Type B pancreatic cell (in vitro differentiated cells): ENCODE data around the gene KMT2D. TPM values are rescaled to one million over a fixed set of nuclear protein-coding genes. Genes with fewer than 3 reads are reported as not detected.
A peak's percentile ranks its signal among the peaks of the same experiment; 100 is the strongest.

ENCODE experiments used
- DNase-seq: peaks from one replicate; pipeline ENCODE4 v3.0.0; 2021; ENCODE audit warnings: mixed read lengths; ENCODE audit not compliant: unreplicated experiment; ENCODE audit errors: extremely low spot score
- H3K27ac Mint-ChIP-seq: 2 replicates; pipeline ENCODE4 v1.8.0; 2021; ENCODE audit warnings: mild to moderate bottlenecking, mixed read lengths
- H3K27me3 Mint-ChIP-seq: 2 replicates; pipeline ENCODE4 v1.8.0; 2021; ENCODE audit warnings: mixed read lengths
- H3K36me3 Mint-ChIP-seq: 2 replicates; pipeline ENCODE4 v1.8.0; 2021; ENCODE audit warnings: mixed read lengths
- H3K4me1 Mint-ChIP-seq: one replicate; pipeline ENCODE4 v1.8.0; 2021; ENCODE audit warnings: mixed read lengths; ENCODE audit not compliant: unreplicated experiment
- H3K4me3 Mint-ChIP-seq: 2 replicates; pipeline ENCODE4 v1.8.0; 2021; ENCODE audit warnings: mild to moderate bottlenecking, mixed read lengths
- H3K9me3 Mint-ChIP-seq: 2 replicates; pipeline ENCODE4 v1.8.0; 2021; ENCODE audit warnings: mixed read lengths
- CTCF ChIP-seq: fragments of 200-600 bp; sonication (generic); conservative IDR thresholded peaks from 2 replicates; pipeline ENCODE4 v1.5.0; 2021; ENCODE audit warnings: antibody characterized with exemption, mild to moderate bottlenecking
- total RNA-seq: library from RNA; stranded (reverse); gene quantifications from 2 replicates; pipeline ENCODE4 v1.2.1, GENCODE V29; 2021; ENCODE audit warnings: low replicate concordance

The KMT2D gene
- total RNA-seq, 1 donor from 2014 or later: 97.6 TPM

GRCh38 chr12:49058366-49059044 is 2.1 kb downstream of the KMT2D start:
- DNase-seq: no peak
- Mint-ChIP-seq H3K36me3 (peaks cover 16% of the 10 kb centered on the region), H3K27ac (peak overlapping the region; percentile 92), H3K27me3 (no peaks in the 10 kb centered on the region), H3K4me3 (peak overlapping the region; percentile 94), H3K9me3 (no peaks in the 10 kb centered on the region), H3K4me1 (peaks cover 42% of the 10 kb centered on the region)
- no peak for TF ChIP-seq CTCF

DNA sequence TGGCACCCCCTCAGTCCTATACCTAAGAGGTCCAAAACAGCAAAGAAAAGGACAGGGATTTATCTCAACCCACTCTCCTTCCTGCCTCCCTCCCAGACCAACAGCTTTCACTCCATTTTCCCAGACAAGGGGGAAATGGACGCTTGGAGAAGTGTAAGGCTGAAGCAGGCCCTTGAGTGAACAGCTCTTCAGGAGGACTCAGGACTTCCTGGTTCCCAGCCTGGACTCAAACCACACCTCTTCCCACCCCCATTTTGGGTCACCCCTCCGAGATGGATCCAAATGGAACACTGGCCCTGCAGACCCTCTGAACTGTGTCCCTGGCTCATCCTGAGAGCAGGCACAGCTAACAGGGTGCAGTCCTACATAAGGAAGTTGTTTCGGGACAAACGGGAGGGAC is 2.7 kb downstream of the KMT2D start:
- H3K27me3 Mint-ChIP-seq: no peaks in the 10 kb centered on the region
- DNase-seq: no peak
- peak overlapping the region; percentile 94 for H3K4me3 Mint-ChIP-seq
- peaks cover 16% of the 10 kb centered on the region for H3K36me3 Mint-ChIP-seq
- no peak for TF ChIP-seq CTCF
- H3K9me3 Mint-ChIP-seq: no peaks in the 10 kb centered on the region
- peak overlapping the region; percentile 92 for H3K27ac Mint-ChIP-seq
- H3K4me1 Mint-ChIP-seq: peaks cover 42% of the 10 kb centered on the region

DNA sequence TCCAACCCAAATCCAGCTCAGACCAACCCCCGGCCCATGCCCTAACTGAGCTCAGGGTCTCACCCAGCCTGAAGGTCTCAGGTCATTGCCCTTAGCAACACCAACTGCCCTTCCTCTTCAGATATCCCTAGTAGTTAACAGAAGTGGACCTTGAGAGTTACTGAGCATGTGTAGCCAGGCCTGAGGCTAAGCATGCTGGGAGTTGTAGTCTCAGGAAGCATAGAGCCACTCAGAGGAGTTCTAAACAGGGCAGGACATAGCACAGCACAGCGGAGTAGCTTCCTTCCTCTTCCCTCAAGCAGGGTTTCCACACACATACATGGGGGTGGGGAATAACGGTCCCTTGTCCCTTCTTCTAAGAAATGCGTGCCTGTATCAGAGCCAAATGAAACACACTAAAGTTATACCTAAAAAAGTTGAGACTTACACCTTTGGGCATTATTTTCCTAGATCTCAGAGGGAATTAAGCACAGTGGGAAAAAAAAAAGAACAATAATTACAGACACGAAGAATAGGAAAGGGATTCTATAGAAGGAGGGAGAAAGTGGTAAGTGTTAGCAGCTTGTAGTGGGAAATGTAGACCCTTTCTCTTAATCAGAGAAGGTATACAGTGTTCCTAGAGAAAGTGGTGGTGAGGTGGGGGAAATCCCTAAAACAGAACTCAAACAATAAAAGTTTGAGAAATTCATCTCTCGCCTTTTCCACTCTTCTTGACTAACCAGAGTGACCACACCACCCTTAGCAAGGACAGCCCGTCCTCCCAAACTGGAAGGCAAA is 4.4 kb downstream of the KMT2D start:
- no peak for TF ChIP-seq CTCF
- no peaks in the 10 kb centered on the region for H3K9me3 Mint-ChIP-seq
- H3K27me3 Mint-ChIP-seq: no peaks in the 10 kb centered on the region
- DNase-seq: no peak
- peak overlapping the region; percentile 94 for H3K4me3 Mint-ChIP-seq
- peak overlapping the region; percentile 92 for H3K27ac Mint-ChIP-seq
- H3K4me1 Mint-ChIP-seq: peaks cover 38% of the 10 kb centered on the region
- H3K36me3 Mint-ChIP-seq: peaks cover 22% of the 10 kb centered on the region

DNA sequence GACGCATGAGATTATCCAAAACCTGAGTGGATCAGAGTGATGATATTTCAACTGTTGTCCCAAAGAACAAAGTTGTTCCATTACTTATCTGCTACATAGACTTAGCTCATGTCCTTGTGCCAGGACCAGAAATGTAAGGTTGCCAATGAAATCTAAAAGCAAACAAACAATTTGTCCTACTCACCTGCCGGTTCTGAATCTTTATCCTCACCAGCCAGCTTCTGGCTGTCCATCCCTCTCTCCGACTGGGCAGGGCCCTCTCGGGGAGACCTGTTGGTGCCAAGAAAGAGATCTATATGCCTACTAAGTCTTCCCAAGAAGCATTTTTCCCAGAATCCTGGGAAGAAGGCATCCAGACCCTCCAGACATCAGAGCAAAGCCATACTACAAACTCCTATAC is 5.5 kb downstream of the KMT2D start:
- TF ChIP-seq CTCF: no peak
- H3K27me3 Mint-ChIP-seq: no peaks in the 10 kb centered on the region
- peaks cover 36% of the 10 kb centered on the region for H3K4me1 Mint-ChIP-seq
- no peak for DNase-seq
- no peak overlapping the region for H3K4me3 Mint-ChIP-seq
- H3K36me3 Mint-ChIP-seq: peaks cover 22% of the 10 kb centered on the region
- H3K9me3 Mint-ChIP-seq: no peaks in the 10 kb centered on the region
- H3K27ac Mint-ChIP-seq: no peak overlapping the region

- Mint-ChIP-seq H3K27ac (no peak overlapping the region), H3K9me3 (no peaks in the 10 kb centered on the region), H3K4me1 (peaks cover 36% of the 10 kb centered on the region), H3K4me3 (no peak overlapping the region), H3K36me3 (peaks cover 22% of the 10 kb centered on the region), H3K27me3 (no peaks in the 10 kb centered on the region)
- no peak for TF ChIP-seq CTCF
- no peak for DNase-seq
These were observed 6.1 kb downstream of the KMT2D start for GRCh38 chr12:49054524-49054923.
